ENCODE measurements around the gene PRPF18.

DNA sequence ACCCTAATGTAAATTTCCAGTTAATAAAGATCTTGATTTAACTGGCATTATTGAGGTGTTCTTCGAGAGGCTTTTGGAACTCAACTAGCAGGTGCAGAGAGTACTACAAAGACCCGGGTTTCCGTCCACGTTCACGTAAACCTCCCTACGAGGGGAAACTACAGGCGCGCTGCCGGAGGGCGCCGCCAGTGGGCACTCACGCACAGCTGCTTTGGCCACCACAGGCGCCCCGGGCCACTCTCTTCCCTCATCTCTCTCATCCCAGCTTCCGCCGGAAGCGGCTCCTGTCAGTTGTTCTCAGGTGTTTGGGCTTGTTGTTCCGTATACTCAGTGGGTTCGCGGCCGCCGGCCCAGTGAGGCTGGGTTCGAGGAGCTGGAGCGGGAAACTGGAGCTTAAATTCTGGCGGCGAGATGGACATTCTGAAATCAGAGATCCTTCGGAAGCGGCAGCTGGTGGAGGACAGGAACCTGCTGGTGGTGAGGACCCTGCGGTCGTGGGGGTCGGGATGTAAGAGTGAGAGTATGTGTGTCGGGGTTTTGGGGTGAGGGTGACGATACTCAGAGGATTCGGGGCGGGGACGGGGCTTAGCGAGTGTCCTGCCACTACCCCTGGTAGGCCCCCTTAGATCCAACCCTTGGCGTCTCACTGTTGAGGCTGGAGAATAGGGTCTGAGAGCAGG is at the start of gene PRPF18:
- TF ChIP-seq POLR2A (IDR thresholded peaks at IDR 0.05) (no peak), EP300 (IDR thresholded peaks at IDR 0.05) (no peak)
- TF ChIP-seq, protein P1, sequence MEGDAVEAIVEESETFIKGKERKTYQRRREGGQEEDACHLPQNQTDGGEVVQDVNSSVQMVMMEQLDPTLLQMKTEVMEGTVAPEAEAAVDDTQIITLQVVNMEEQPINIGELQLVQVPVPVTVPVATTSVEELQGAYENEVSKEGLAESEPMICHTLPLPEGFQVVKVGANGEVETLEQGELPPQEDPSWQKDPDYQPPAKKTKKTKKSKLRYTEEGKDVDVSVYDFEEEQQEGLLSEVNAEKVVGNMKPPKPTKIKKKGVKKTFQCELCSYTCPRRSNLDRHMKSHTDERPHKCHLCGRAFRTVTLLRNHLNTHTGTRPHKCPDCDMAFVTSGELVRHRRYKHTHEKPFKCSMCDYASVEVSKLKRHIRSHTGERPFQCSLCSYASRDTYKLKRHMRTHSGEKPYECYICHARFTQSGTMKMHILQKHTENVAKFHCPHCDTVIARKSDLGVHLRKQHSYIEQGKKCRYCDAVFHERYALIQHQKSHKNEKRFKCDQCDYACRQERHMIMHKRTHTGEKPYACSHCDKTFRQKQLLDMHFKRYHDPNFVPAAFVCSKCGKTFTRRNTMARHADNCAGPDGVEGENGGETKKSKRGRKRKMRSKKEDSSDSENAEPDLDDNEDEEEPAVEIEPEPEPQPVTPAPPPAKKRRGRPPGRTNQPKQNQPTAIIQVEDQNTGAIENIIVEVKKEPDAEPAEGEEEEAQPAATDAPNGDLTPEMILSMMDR (IDR thresholded peaks at IDR 0.05): peak; percentile 77 to 95 (median 87)
